ENCODE results near the gene RFX2. TPM values are rescaled to one million over a fixed set of nuclear protein-coding genes. Genes with fewer than 3 reads are reported as not detected.

Gene RFX2
- total RNA-seq, 2 donors from 2014 or later: 14.0 to 14.8 TPM

DNA sequence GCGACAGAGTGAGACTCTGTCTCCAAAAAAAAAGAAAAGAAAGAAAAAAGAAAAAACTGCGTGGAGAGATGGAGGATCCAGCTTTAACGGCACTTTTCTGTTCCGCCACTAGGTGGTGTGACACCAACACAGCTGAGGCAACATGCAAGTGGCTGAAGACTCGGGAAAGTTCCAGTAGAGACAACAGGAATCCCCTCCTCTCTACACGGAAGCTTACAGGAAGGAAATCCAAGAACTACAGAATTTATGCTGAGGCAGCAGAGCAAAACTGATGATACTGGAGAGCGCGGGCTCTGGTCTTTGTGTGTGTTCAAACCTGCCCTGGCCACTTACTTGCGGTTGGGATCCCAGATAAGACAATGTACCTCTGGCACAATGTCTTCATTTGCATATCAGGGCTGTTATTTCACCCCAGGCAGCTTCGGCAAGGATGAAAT, 142.3 kb downstream of the RFX2 start:
- intact Hi-C loops (cut with DNase I): no loop called here
- H3K4me3 ChIP-seq: no peak overlapping the region
- DNase-seq (peak; percentile 66 to 80 (median 74)), ATAC-seq (peak; percentile 73)
- TF ChIP-seq, protein P1, sequence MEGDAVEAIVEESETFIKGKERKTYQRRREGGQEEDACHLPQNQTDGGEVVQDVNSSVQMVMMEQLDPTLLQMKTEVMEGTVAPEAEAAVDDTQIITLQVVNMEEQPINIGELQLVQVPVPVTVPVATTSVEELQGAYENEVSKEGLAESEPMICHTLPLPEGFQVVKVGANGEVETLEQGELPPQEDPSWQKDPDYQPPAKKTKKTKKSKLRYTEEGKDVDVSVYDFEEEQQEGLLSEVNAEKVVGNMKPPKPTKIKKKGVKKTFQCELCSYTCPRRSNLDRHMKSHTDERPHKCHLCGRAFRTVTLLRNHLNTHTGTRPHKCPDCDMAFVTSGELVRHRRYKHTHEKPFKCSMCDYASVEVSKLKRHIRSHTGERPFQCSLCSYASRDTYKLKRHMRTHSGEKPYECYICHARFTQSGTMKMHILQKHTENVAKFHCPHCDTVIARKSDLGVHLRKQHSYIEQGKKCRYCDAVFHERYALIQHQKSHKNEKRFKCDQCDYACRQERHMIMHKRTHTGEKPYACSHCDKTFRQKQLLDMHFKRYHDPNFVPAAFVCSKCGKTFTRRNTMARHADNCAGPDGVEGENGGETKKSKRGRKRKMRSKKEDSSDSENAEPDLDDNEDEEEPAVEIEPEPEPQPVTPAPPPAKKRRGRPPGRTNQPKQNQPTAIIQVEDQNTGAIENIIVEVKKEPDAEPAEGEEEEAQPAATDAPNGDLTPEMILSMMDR (IDR thresholded peaks at IDR 0.05): peak; percentile 75 to 94 (median 89)
- TF ChIP-seq POLR2A (IDR thresholded peaks at IDR 0.05): no peak
- peak overlapping the region; percentile 43 to 88 (median 84) for H3K27ac ChIP-seq
- H3K4me1 ChIP-seq: peaks cover 92% of the 10 kb centered on the region
- no peaks in the 10 kb centered on the region for H3K36me3 ChIP-seq (replicated peaks in 1 of 2; ENCODE audit: insufficient read depth in 1 of 2, low read depth in 2 of 2)
- H3K9me3 ChIP-seq: no peaks in the 10 kb centered on the region
- no peaks in the 10 kb centered on the region for H3K27me3 ChIP-seq
- 2% methylated on average over 10 of the region's 10 CpGs for WGBS, 2 donors

DNA sequence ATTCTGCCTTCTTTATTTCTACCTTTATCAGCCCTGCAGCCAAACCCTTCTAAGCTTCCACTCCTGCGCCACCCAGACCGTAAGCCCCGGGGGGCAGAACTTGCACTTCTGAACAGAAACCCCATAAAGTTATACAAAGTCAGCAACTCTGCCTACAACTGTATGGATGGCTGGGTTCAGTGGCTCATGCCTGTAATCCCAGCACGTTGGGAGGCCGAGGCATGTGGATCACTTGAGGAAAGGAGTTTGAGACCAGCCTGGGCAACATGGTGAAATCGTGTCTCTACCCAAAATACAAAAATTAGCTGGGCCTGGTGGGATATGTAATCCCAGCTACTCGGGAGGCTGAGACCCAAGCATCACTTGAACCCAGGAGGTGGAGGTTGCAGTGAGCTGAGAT, 142.7 kb downstream of the RFX2 start:
- peak overlapping the region in 3 of 4 donors; percentile 83 to 88 (median 84) for H3K27ac ChIP-seq
- TF ChIP-seq, protein P1 (IDR thresholded peaks at IDR 0.05): no peak
- TF ChIP-seq POLR2A (IDR thresholded peaks at IDR 0.05): no peak
- H3K36me3 ChIP-seq (replicated peaks in 1 of 2; ENCODE audit: insufficient read depth in 1 of 2, low read depth in 2 of 2): no peaks in the 10 kb centered on the region
- no peak overlapping the region for H3K4me3 ChIP-seq
- ATAC-seq (no peak), DNase-seq (no peak)
- H3K9me3 ChIP-seq: no peaks in the 10 kb centered on the region
- intact Hi-C loops (cut with DNase I): no loop called here
- peaks cover 94% of the 10 kb centered on the region for H3K4me1 ChIP-seq
- WGBS, 2 donors: 38 to 47% methylated on average over 7 of the region's 7 CpGs
- H3K27me3 ChIP-seq: no peaks in the 10 kb centered on the region

DNA sequence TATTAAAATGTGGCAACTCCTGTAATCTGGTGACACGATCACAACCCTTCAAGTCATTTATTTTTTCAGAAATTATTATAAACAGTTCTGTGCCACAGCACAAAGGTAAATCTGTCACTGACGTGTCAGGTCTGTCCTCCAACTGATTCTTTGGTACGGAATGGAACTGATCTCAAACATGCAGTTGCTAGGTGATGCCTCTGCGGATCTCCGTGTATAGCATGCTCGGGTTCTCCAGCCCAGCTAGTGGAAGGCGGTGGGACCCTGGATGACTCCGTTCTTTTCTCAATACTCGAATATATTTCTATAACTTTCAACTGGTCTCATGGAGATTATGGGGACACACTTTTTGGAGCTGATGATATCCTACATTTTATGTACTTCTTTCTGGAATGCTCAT, 143.4 kb downstream of the RFX2 start:
- no peak overlapping the region for H3K4me3 ChIP-seq
- H3K27me3 ChIP-seq: no peaks in the 10 kb centered on the region
- H3K36me3 ChIP-seq (replicated peaks in 1 of 2; ENCODE audit: insufficient read depth in 1 of 2, low read depth in 2 of 2): no peaks in the 10 kb centered on the region
- intact Hi-C loops (cut with DNase I): no loop called here
- H3K4me1 ChIP-seq: peaks cover 94% of the 10 kb centered on the region
- ATAC-seq: no peak
- WGBS, 2 donors: 49 to 64% methylated on average over 9 of the region's 9 CpGs
- no peak for DNase-seq
- H3K9me3 ChIP-seq: no peaks in the 10 kb centered on the region
- peak overlapping the region; percentile 83 to 95 (median 86) for H3K27ac ChIP-seq
- TF ChIP-seq, protein P1 (IDR thresholded peaks at IDR 0.05): no peak
- peak in 1 of 3 donors; percentile 9 for TF ChIP-seq POLR2A (IDR thresholded peaks at IDR 0.05)

DNA sequence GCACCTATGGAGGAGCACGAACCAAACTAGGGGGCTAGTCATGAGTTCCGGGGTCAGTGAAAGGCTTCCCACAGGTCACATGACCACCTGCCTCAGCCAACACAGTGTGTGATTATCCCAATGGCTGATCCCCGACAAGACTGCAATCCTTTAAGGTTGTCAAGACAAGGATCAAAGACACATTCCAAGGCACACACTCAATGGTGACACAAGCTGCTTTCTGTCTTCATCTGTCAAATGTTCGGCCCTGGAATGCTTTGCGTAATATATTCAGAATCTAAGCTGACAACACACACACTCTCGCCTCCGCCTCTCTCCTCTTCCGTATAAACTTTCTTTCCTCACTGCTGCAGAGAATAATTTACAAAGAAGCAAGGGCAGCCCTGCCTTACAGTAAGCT, 144.1 kb downstream of the RFX2 start:
- Histone ChIP-seq H3K4me3 (no peak overlapping the region), H3K36me3 (replicated peaks in 1 of 2; ENCODE audit: insufficient read depth in 1 of 2, low read depth in 2 of 2) (no peaks in the 10 kb centered on the region), H3K27ac (peak overlapping the region; percentile 83 to 95 (median 86)), H3K4me1 (peaks cover 94% of the 10 kb centered on the region), H3K27me3 (no peaks in the 10 kb centered on the region), H3K9me3 (no peaks in the 10 kb centered on the region)
- DNase-seq (peak in 2 of 4 donors; percentile 43 to 48), ATAC-seq (no peak)
- intact Hi-C loops (cut with DNase I): no loop called here
- no peak for TF ChIP-seq POLR2A (IDR thresholded peaks at IDR 0.05)
- TF ChIP-seq, protein P1 (IDR thresholded peaks at IDR 0.05): no peak
- 19 to 29% methylated on average over 8 of the region's 8 CpGs for WGBS, 2 donors

Data from body of pancreas (tissue), 4 donors.